Brain microvascular endothelial cell (primary cell): Measurements from ENCODE around the gene BTBD17.

ENCODE experiments used
- DNase-seq: peaks from one replicate; pipeline ENCODE4 v3.0.0-alpha.2; 2020
- H3K27ac ChIP-seq: fragments of 250-450 bp; sonication (Bioruptor Pico); 2 replicates; pipeline ENCODE4 v1.5.1; 2020; ENCODE audit warnings: mild to moderate bottlenecking, moderate library complexity
- H3K27me3 ChIP-seq: fragments of 250-450 bp; sonication (Bioruptor Pico); replicated peaks from 2 replicates; pipeline ENCODE4 v1.5.1; 2020; ENCODE audit warnings: mild to moderate bottlenecking
- H3K36me3 ChIP-seq: fragments of 250-450 bp; sonication (Bioruptor Pico); replicated peaks from 2 replicates; pipeline ENCODE4 v1.5.1; 2020; ENCODE audit warnings: mild to moderate bottlenecking
- H3K4me3 ChIP-seq: 2 replicates; pipeline ENCODE4 v1.5.1; 2011; ENCODE audit warnings: low read depth, mild to moderate bottlenecking, control low read depth, low read length, moderate library complexity
- CTCF ChIP-seq: IDR thresholded peaks from 2 replicates; pipeline ENCODE4 v1.5.1; 2011; ENCODE audit warnings: low read depth, mild to moderate bottlenecking, moderate library complexity, low read length, control low read depth, inconsistent platforms; ENCODE audit errors: missing control alignments
- in situ Hi-C: cut with HindIII; loops from 2 replicates; pipeline ENCODE4 v1.10.0; 2017; ENCODE audit warnings: low sequenced_read_pairs, low pct_ligation_motif_present

Gene BTBD17

GRCh38 chr17:74342224-74342623, 19.4 kb downstream of the BTBD17 start:
- no peak overlapping the region for H3K4me3 ChIP-seq
- DNase-seq: no peak
- H3K27ac ChIP-seq: no peak overlapping the region
- in situ Hi-C loops: no loop called here
- no peaks in the 10 kb centered on the region for H3K36me3 ChIP-seq
- TF ChIP-seq CTCF: no peak
- no peaks in the 10 kb centered on the region for H3K27me3 ChIP-seq

DNA sequence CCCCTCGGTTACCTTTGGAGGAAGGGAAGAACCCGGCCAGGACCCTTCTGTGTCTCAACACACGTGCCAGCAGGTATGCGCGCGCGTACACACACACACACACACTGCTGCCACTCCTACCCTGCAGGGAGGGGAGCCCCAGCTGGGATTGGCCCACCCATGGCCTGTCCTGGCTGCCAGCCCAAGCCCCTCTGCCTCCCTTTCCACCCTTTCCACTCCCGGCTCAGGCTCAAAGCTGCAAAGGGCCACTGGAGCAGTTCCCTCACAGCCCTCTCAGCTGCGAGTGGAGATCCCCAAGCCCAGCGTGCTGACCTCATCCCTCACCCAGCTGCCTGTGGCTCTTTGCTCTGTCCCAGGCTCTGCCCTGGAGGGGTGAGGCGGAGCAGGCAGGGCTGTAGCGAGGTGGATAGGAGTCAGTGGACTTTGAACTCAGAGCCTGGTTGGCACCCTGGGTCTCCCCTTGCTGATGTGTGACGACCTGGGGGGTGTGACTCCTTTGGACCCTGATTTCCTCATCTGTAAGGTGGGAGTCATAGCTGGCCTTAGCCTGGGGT, 21.1 kb downstream of the BTBD17 start:
- H3K4me3 ChIP-seq: no peak overlapping the region
- no peak overlapping the region for H3K27ac ChIP-seq
- H3K36me3 ChIP-seq: no peaks in the 10 kb centered on the region
- no peak for TF ChIP-seq CTCF
- in situ Hi-C loops: no loop called here
- DNase-seq: no peak
- no peaks in the 10 kb centered on the region for H3K27me3 ChIP-seq

DNA sequence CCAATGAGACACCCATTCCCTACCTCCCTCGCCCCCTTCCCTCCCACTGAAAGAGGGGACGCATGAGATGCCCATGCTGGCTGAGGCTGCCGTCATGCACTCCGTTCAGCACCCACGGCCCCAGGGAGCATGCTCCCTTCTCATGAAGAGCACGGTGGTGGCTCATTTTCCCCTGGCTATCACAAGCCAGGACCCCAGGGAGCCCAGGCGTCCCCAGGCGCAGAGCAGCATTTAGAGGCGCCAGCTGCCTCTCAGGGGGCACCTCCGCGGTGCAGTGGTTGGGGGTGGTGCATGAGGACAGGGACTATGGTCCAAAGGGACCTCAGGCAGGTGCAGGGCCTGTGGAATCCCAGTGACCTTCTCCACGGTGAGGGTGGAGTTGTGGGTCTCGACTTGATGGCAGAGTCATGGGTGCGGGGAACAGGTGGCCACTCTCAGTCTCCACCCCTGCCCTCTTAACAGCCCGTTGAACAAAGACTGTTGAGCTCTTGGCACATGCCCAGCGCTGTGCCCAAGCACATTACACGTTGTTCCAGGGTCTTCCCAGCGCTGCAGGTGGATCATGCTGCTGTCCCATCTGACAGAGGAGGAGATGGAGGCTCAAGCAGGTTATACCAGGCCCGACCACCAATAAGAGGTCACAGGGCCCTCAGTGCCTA, 22.0 kb downstream of the BTBD17 start:
- Histone ChIP-seq H3K27me3 (no peaks in the 10 kb centered on the region), H3K27ac (no peak overlapping the region), H3K36me3 (no peaks in the 10 kb centered on the region), H3K4me3 (no peak overlapping the region)
- TF ChIP-seq CTCF: no peak
- no peak for DNase-seq
- in situ Hi-C loops: no loop called here

GRCh38 chr17:74337834-74338500, 23.7 kb downstream of the BTBD17 start:
- TF ChIP-seq CTCF: no peak
- no peak for DNase-seq
- Histone ChIP-seq H3K36me3 (no peaks in the 10 kb centered on the region), H3K27me3 (no peaks in the 10 kb centered on the region), H3K27ac (no peak overlapping the region), H3K4me3 (no peak overlapping the region)
- in situ Hi-C loops: no loop called here

DNA sequence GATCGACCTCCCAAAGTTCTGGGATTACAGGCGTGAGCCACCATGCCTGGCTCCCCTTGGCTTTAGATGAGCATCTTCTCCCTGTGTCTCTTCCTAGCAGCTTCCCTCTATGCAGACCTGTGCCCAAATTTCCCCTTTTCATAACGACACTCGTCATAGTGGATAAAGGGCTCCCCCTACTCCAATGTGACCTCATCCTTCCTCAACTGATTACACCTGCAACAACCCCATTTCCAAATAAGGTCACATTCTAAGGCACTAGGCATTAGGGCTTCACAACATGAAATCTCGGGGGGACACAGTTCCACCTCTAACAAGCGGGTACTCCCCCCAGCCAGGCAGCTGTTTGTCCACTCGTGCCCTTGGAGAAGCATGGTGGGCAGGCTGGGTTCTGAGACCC, 25.4 kb downstream of the BTBD17 start:
- DNase-seq: no peak
- in situ Hi-C loops: no loop called here

More for the DNA sequence above, 25.4 kb downstream of the BTBD17 start:
- no peak for TF ChIP-seq CTCF
- Histone ChIP-seq H3K27ac (no peak overlapping the region), H3K27me3 (no peaks in the 10 kb centered on the region), H3K4me3 (no peak overlapping the region), H3K36me3 (no peaks in the 10 kb centered on the region)
